Measurements from ENCODE around the gene CACNA2D2. TPM values are rescaled to one million over a fixed set of nuclear protein-coding genes. Genes with fewer than 3 reads are reported as not detected.

CACNA2D2 gene
- total and polyA plus RNA-seq, 2 of the 8 experiments (the other 6 are each of a cell fraction or from before 2014, with no cell fraction given), result 14.1 to 25.0 TPM

- no peak overlapping the region for H4K91ac ChIP-seq (replicated peaks; ENCODE audit: insufficient read length, low read length)
- no peak overlapping the region for H4K5ac ChIP-seq (ENCODE audit: insufficient read length, low read depth, low read length)
- 91% methylated on average over 3 of the region's 3 CpGs; no CpG with 5 or more reads in 1 of the 2 experiments for WGBS, 2 experiments (ENCODE audit: extremely low coverage in 1 of 2, insufficient coverage in 1 of 2, insufficient read length in 1 of 2, insufficient replicate concordance in 2 of 2, low coverage in 1 of 2, low lambda C conversion rate in 2 of 2, missing lambda C conversion rate in 1 of 2)
- H2BK120ac ChIP-seq (replicated peaks; ENCODE audit: low read depth, low read length), result no peak overlapping the region
- no peak overlapping the region for H2BK20ac ChIP-seq (ENCODE audit: low read length)
- POLR2A ChIA-PET (ENCODE audit: partially characterized antibody), result no interaction called here
- H3K9ac ChIP-seq (replicated peaks in 1 of 4; ENCODE audit: extremely low read depth in 1 of 4, low read depth in 3 of 4, low read length in 3 of 4), result no peak overlapping the region
- H2BK5ac ChIP-seq (ENCODE audit: low read depth, low read length), result no peak overlapping the region
- no peaks in the 10 kb centered on the region for H3K79me2 ChIP-seq (ENCODE audit: control insufficient read depth in 1 of 2, insufficient read depth in 2 of 2, low read length in 2 of 2)
- no peaks in the 10 kb centered on the region for H3K36me3 ChIP-seq (ENCODE audit: control insufficient read depth in 2 of 4, insufficient read depth in 4 of 4, low read length in 3 of 4)
- H2BK12ac ChIP-seq (ENCODE audit: low read depth, low read length), result no peak overlapping the region
- DNase-seq (ENCODE audit: low read depth in 1 of 2, low spot score in 2 of 2) (no peak), FAIRE-seq (no peak)
- CTCF ChIA-PET (ENCODE audit: partially characterized antibody), result no interaction called here
- no peak overlapping the region for H3K4ac ChIP-seq (replicated peaks; ENCODE audit: insufficient read length, low read depth, low read length)
- no peak overlapping the region for H2BK15ac ChIP-seq (ENCODE audit: low read length)
- H3K23ac ChIP-seq (ENCODE audit: insufficient read length), result no peak overlapping the region
- no peak overlapping the region for H3K14ac ChIP-seq (ENCODE audit: insufficient read length)
- H3K56ac ChIP-seq (replicated peaks; ENCODE audit: insufficient read length, low read depth, low read length), result no peak overlapping the region
- no peak overlapping the region for H2AFZ ChIP-seq (ENCODE audit: low read length)
- H3K27ac ChIP-seq (ENCODE audit: low read depth, low read length), result no peak overlapping the region
- no peaks in the 10 kb centered on the region; the same call in 1 of the 2 replicates for H3K79me1 ChIP-seq (ENCODE audit: low read depth, low read length)
- H4K20me1 ChIP-seq (replicated peaks in 1 of 2; ENCODE audit: control insufficient read depth in 1 of 2, insufficient read depth in 2 of 2, low read length in 2 of 2), result peaks cover 1% of the 10 kb centered on the region in 2 experiments
- H4K8ac ChIP-seq (ENCODE audit: extremely low read depth, insufficient read depth, low read length), result no peak overlapping the region
- peaks cover 0 to 3% (median 0%) of the 10 kb centered on the region in 4 experiments; a peak in 1 of 7 replicates for H3K27me3 ChIP-seq (replicated peaks in 1 of 4; ENCODE audit: control insufficient read depth in 3 of 4, extremely low read depth in 1 of 4, insufficient read depth in 3 of 4, low read length in 3 of 4)
- H3K4me2 ChIP-seq (ENCODE audit: insufficient read depth in 1 of 2, low read depth in 2 of 2, low read length in 2 of 2), result no peak overlapping the region
- H3K4me1 ChIP-seq (replicated peaks in 1 of 4; ENCODE audit: control insufficient read depth in 3 of 4, insufficient read depth in 4 of 4, low read length in 3 of 4), result peaks cover 0 to 16% (median 8%) of the 10 kb centered on the region in 4 experiments; a peak in 6 of 7 replicates
- no peak overlapping the region for H3K18ac ChIP-seq (ENCODE audit: extremely low read depth, low read length)
- H3K9me3 ChIP-seq (ENCODE audit: insufficient read depth in 2 of 2, low read depth in 1 of 2, low read length in 1 of 2), result no peaks in the 10 kb centered on the region
- no peak overlapping the region for H2AK5ac ChIP-seq (ENCODE audit: low read depth, low read length)
- no peaks in the 10 kb centered on the region for H3K23me2 ChIP-seq (ENCODE audit: low read depth, low read length)
- H3K4me3 ChIP-seq (ENCODE audit: extremely low read depth in 1 of 4, insufficient read depth in 2 of 4, low read depth in 3 of 4, low read length in 4 of 4), result no peak overlapping the region
These were observed 43.6 kb downstream of the CACNA2D2 start for GRCh38 chr3:50459785-50460184.

All from H1 (cell line).